Measurements from ENCODE around the gene ITGB5. TPM values are rescaled to one million over a fixed set of nuclear protein-coding genes. Genes with fewer than 3 reads are reported as not detected.

Gene ITGB5
- total RNA-seq, 5 donors from 2014 or later (not counting 1 experiment from before 2014, with no cell fraction given) = 1.2 to 2.5 (median 1.7) TPM

- no peaks in the 10 kb centered on the region for H3K4me1 ChIP-seq (ENCODE audit: control insufficient read depth in 1 of 2, extremely low read depth in 1 of 2, insufficient read depth in 2 of 2, low read length in 2 of 2)
- no peak overlapping the region for H3K27ac ChIP-seq (ENCODE audit: low read length)
- H3K27me3 ChIP-seq (replicated peaks in 1 of 2; ENCODE audit: control insufficient read depth in 2 of 2, extremely low read depth in 1 of 2, insufficient read depth in 2 of 2, low read length in 1 of 2) = peaks cover 0 to 13% of the 10 kb centered on the region in 2 experiments
- H3K36me3 ChIP-seq (ENCODE audit: control insufficient read depth in 2 of 2, extremely low read depth in 1 of 2, insufficient read depth in 1 of 2, low read length in 1 of 2) = no peaks in the 10 kb centered on the region
- WGBS (ENCODE audit: insufficient coverage) = 50% methylated on average over 1 of the region's 2 CpGs
- H3K27me3 Mint-ChIP-seq = peaks cover 18 to 19% of the 10 kb centered on the region in 2 donors
- ChIA-PET POLR2A (no interaction called here), CTCF (no interaction called here)
- H3K36me3 Mint-ChIP-seq = no peaks in the 10 kb centered on the region
- no peak overlapping the region for H3K4me3 ChIP-seq (ENCODE audit: control insufficient read depth in 1 of 2, extremely low read depth in 1 of 2, low read length in 1 of 2)
- no peak overlapping the region for H3K27ac Mint-ChIP-seq
- ATAC-seq (replicated peaks in 1 of 4) = no peak
- H3K9me3 ChIP-seq = no peaks in the 10 kb centered on the region
- H3K9me3 Mint-ChIP-seq = no peaks in the 10 kb centered on the region
- no peak for DNase-seq
- no peak overlapping the region for H3K4me3 Mint-ChIP-seq
- H3K4me1 Mint-ChIP-seq = peaks cover 0 to 11% (median 6%) of the 10 kb centered on the region in 3 donors
Observed at GRCh38 chr3:124841517-124841916, 45.6 kb downstream of the ITGB5 start.

GRCh38 chr3:124840331-124840730, 46.8 kb downstream of the ITGB5 start:
- Histone ChIP-seq H3K4me3 (ENCODE audit: control insufficient read depth in 1 of 2, extremely low read depth in 1 of 2, low read length in 1 of 2) (no peak overlapping the region), H3K9me3 (no peaks in the 10 kb centered on the region), H3K27me3 (replicated peaks in 1 of 2; ENCODE audit: control insufficient read depth in 2 of 2, extremely low read depth in 1 of 2, insufficient read depth in 2 of 2, low read length in 1 of 2) (peaks cover 0 to 15% of the 10 kb centered on the region in 2 experiments), H3K4me1 (ENCODE audit: control insufficient read depth in 1 of 2, extremely low read depth in 1 of 2, insufficient read depth in 2 of 2, low read length in 2 of 2) (peaks cover 2 to 9% of the 10 kb centered on the region in 2 experiments), H3K36me3 (ENCODE audit: control insufficient read depth in 2 of 2, extremely low read depth in 1 of 2, insufficient read depth in 1 of 2, low read length in 1 of 2) (no peaks in the 10 kb centered on the region), H3K27ac (ENCODE audit: low read length) (no peak overlapping the region)
- Mint-ChIP-seq H3K4me3 (no peak overlapping the region), H3K9me3 (no peaks in the 10 kb centered on the region), H3K4me1 (peaks cover 4 to 18% (median 12%) of the 10 kb centered on the region in 3 donors), H3K36me3 (no peaks in the 10 kb centered on the region), H3K27me3 (peaks cover 18 to 21% of the 10 kb centered on the region in 2 donors), H3K27ac (no peak overlapping the region)
- ChIA-PET POLR2A (no interaction called here), CTCF (no interaction called here)
- no peak for ATAC-seq (replicated peaks in 1 of 4)
- no CpG with 5 or more reads among the region's 2 CpGs for WGBS (ENCODE audit: insufficient coverage)
- DNase-seq = no peak

GRCh38 chr3:124839896-124840295, 47.3 kb downstream of the ITGB5 start:
- ChIA-PET CTCF (no interaction called here), POLR2A (no interaction called here)
- no peak for ATAC-seq (replicated peaks in 1 of 4)
- Mint-ChIP-seq H3K36me3 (no peaks in the 10 kb centered on the region), H3K4me3 (no peak overlapping the region), H3K4me1 (peaks cover 9 to 22% (median 16%) of the 10 kb centered on the region in 3 donors), H3K9me3 (no peaks in the 10 kb centered on the region), H3K27me3 (peaks cover 18 to 25% of the 10 kb centered on the region in 2 donors), H3K27ac (no peak overlapping the region)
- H3K9me3 ChIP-seq = no peaks in the 10 kb centered on the region
- H3K27ac ChIP-seq (ENCODE audit: low read length) = no peak overlapping the region
- H3K27me3 ChIP-seq (replicated peaks in 1 of 2; ENCODE audit: control insufficient read depth in 2 of 2, extremely low read depth in 1 of 2, insufficient read depth in 2 of 2, low read length in 1 of 2) = peaks cover 0 to 20% of the 10 kb centered on the region in 2 experiments
- peaks cover 2 to 13% of the 10 kb centered on the region in 2 experiments for H3K4me1 ChIP-seq (ENCODE audit: control insufficient read depth in 1 of 2, extremely low read depth in 1 of 2, insufficient read depth in 2 of 2, low read length in 2 of 2)
- DNase-seq = no peak
- H3K4me3 ChIP-seq (ENCODE audit: control insufficient read depth in 1 of 2, extremely low read depth in 1 of 2, low read length in 1 of 2) = no peak overlapping the region
- H3K36me3 ChIP-seq (ENCODE audit: control insufficient read depth in 2 of 2, extremely low read depth in 1 of 2, insufficient read depth in 1 of 2, low read length in 1 of 2) = no peaks in the 10 kb centered on the region

GRCh38 chr3:124838963-124839362, 48.2 kb downstream of the ITGB5 start:
- Histone ChIP-seq H3K4me1 (ENCODE audit: control insufficient read depth in 1 of 2, extremely low read depth in 1 of 2, insufficient read depth in 2 of 2, low read length in 2 of 2) (peaks cover 2 to 17% of the 10 kb centered on the region in 2 experiments), H3K27me3 (replicated peaks in 1 of 2; ENCODE audit: control insufficient read depth in 2 of 2, extremely low read depth in 1 of 2, insufficient read depth in 2 of 2, low read length in 1 of 2) (peaks cover 0 to 21% of the 10 kb centered on the region in 2 experiments), H3K27ac (ENCODE audit: low read length) (no peak overlapping the region), H3K4me3 (ENCODE audit: control insufficient read depth in 1 of 2, extremely low read depth in 1 of 2, low read length in 1 of 2) (no peak overlapping the region), H3K36me3 (ENCODE audit: control insufficient read depth in 2 of 2, extremely low read depth in 1 of 2, insufficient read depth in 1 of 2, low read length in 1 of 2) (no peaks in the 10 kb centered on the region), H3K9me3 (no peaks in the 10 kb centered on the region)
- no peak overlapping the region for H3K27ac Mint-ChIP-seq
- CTCF ChIA-PET = no interaction called here
- no peak for ATAC-seq (replicated peaks in 1 of 4)
- 82% methylated on average over 3 of the region's 3 CpGs for WGBS (ENCODE audit: insufficient coverage)
- no peak for DNase-seq
- no peak overlapping the region for H3K4me3 Mint-ChIP-seq
- peaks cover 21 to 29% of the 10 kb centered on the region in 2 donors for H3K27me3 Mint-ChIP-seq
- H3K36me3 Mint-ChIP-seq = no peaks in the 10 kb centered on the region
- no peaks in the 10 kb centered on the region for H3K9me3 Mint-ChIP-seq
- H3K4me1 Mint-ChIP-seq = peaks cover 17 to 27% (median 22%) of the 10 kb centered on the region in 3 donors
- POLR2A ChIA-PET = no interaction called here

DNA sequence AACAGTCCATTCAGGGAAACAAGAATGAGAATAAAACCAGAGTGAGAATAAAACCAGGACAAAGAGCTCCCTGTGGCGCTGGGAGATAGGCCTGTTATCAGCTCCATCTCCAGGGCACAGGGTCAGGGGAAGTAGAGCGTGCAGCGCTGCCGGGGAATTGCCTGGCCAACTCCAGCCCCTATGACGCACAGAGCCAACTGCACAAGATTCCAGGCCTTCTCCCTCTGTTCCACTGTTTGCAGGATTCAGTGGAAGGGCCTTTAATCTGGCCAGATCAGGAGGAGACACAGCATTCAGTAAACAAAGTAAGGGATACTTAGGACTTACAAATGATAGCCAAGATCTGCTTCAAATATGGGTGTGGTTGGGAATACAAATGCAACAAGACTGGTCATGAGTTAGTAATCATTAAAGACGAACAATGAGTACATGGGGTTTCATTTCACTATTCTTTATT, 49.4 kb downstream of the ITGB5 start:
- CTCF ChIA-PET = no interaction called here
- Histone ChIP-seq H3K4me1 (ENCODE audit: control insufficient read depth in 1 of 2, extremely low read depth in 1 of 2, insufficient read depth in 2 of 2, low read length in 2 of 2) (peaks cover 2 to 17% of the 10 kb centered on the region in 2 experiments), H3K36me3 (ENCODE audit: control insufficient read depth in 2 of 2, extremely low read depth in 1 of 2, insufficient read depth in 1 of 2, low read length in 1 of 2) (no peaks in the 10 kb centered on the region), H3K27me3 (replicated peaks in 1 of 2; ENCODE audit: control insufficient read depth in 2 of 2, extremely low read depth in 1 of 2, insufficient read depth in 2 of 2, low read length in 1 of 2) (peaks cover 0 to 20% of the 10 kb centered on the region in 2 experiments), H3K4me3 (ENCODE audit: control insufficient read depth in 1 of 2, extremely low read depth in 1 of 2, low read length in 1 of 2) (no peak overlapping the region), H3K27ac (ENCODE audit: low read length) (no peak overlapping the region), H3K9me3 (no peaks in the 10 kb centered on the region)
- Mint-ChIP-seq H3K9me3 (no peaks in the 10 kb centered on the region), H3K4me1 (peaks cover 22 to 30% (median 24%) of the 10 kb centered on the region in 3 donors), H3K4me3 (no peak overlapping the region), H3K27me3 (peaks cover 23 to 30% of the 10 kb centered on the region in 2 donors), H3K27ac (peak overlapping the region in 1 of 2 donors; percentile 73), H3K36me3 (no peaks in the 10 kb centered on the region)
- DNase-seq (no peak), ATAC-seq (replicated peaks in 1 of 4) (no peak)
- WGBS (ENCODE audit: insufficient coverage) = 93% methylated on average over 5 of the region's 6 CpGs
- POLR2A ChIA-PET = no interaction called here

DNA sequence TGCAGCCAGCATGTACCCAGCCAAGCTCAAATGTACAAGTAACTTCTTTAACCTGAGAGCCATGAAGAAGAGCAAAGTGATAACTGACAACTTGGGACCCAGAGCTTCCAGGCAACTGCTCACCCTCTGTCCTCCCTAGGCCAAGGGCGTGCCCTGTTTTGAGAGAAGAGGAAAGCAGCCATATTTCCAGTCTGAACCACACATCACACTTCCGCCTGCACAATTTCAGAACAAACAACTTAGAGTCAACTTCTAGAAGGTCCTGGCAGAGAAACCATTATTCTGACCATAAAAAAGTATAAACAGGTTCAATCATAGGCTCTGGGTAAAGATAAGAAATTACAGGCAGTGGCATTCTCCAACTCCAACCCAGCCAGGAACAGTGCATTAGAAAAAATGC, 50.1 kb downstream of the ITGB5 start:
- Histone ChIP-seq H3K36me3 (ENCODE audit: control insufficient read depth in 2 of 2, extremely low read depth in 1 of 2, insufficient read depth in 1 of 2, low read length in 1 of 2) (no peaks in the 10 kb centered on the region), H3K27me3 (replicated peaks in 1 of 2; ENCODE audit: control insufficient read depth in 2 of 2, extremely low read depth in 1 of 2, insufficient read depth in 2 of 2, low read length in 1 of 2) (peaks cover 0 to 14% of the 10 kb centered on the region in 2 experiments), H3K27ac (ENCODE audit: low read length) (no peak overlapping the region), H3K9me3 (no peaks in the 10 kb centered on the region), H3K4me3 (ENCODE audit: control insufficient read depth in 1 of 2, extremely low read depth in 1 of 2, low read length in 1 of 2) (no peak overlapping the region), H3K4me1 (ENCODE audit: control insufficient read depth in 1 of 2, extremely low read depth in 1 of 2, insufficient read depth in 2 of 2, low read length in 2 of 2) (peaks cover 2 to 17% of the 10 kb centered on the region in 2 experiments)
- CTCF ChIA-PET = no interaction called here
- Mint-ChIP-seq H3K27me3 (peaks cover 19 to 30% of the 10 kb centered on the region in 2 donors), H3K36me3 (no peaks in the 10 kb centered on the region), H3K4me1 (peaks cover 22 to 30% (median 24%) of the 10 kb centered on the region in 3 donors), H3K9me3 (no peaks in the 10 kb centered on the region), H3K27ac (peak overlapping the region; percentile 28 to 73), H3K4me3 (no peak overlapping the region)
- DNase-seq = peak in 1 of 35 experiments; percentile 7
- POLR2A ChIA-PET = no interaction called here
- no peak for ATAC-seq (replicated peaks in 1 of 4)
- WGBS (ENCODE audit: insufficient coverage) = 50% methylated on average over 1 of the region's 2 CpGs

- no peaks in the 10 kb centered on the region for H3K36me3 Mint-ChIP-seq
- H3K9me3 ChIP-seq = no peaks in the 10 kb centered on the region
- H3K4me1 Mint-ChIP-seq = peaks cover 22 to 30% (median 24%) of the 10 kb centered on the region in 3 donors
- ATAC-seq (replicated peaks in 1 of 4) = no peak
- H3K27ac Mint-ChIP-seq = peak overlapping the region; percentile 17 to 28
- WGBS (ENCODE audit: insufficient coverage) = no CpG with 5 or more reads among the region's 1 CpG
- H3K4me3 Mint-ChIP-seq = no peak overlapping the region
- peaks cover 19 to 29% of the 10 kb centered on the region in 2 donors for H3K27me3 Mint-ChIP-seq
- POLR2A ChIA-PET = no interaction called here
- peaks cover 2 to 17% of the 10 kb centered on the region in 2 experiments for H3K4me1 ChIP-seq (ENCODE audit: control insufficient read depth in 1 of 2, extremely low read depth in 1 of 2, insufficient read depth in 2 of 2, low read length in 2 of 2)
- no peak overlapping the region for H3K27ac ChIP-seq (ENCODE audit: low read length)
- no peak overlapping the region for H3K4me3 ChIP-seq (ENCODE audit: control insufficient read depth in 1 of 2, extremely low read depth in 1 of 2, low read length in 1 of 2)
- H3K27me3 ChIP-seq (replicated peaks in 1 of 2; ENCODE audit: control insufficient read depth in 2 of 2, extremely low read depth in 1 of 2, insufficient read depth in 2 of 2, low read length in 1 of 2) = peaks cover 0 to 11% of the 10 kb centered on the region in 2 experiments
- H3K9me3 Mint-ChIP-seq = no peaks in the 10 kb centered on the region
- H3K36me3 ChIP-seq (ENCODE audit: control insufficient read depth in 2 of 2, extremely low read depth in 1 of 2, insufficient read depth in 1 of 2, low read length in 1 of 2) = no peaks in the 10 kb centered on the region
- DNase-seq = no peak
- CTCF ChIA-PET = no interaction called here
Observed at GRCh38 chr3:124836448-124836847, 50.7 kb downstream of the ITGB5 start.

All from T-cell (primary cell).